ENCODE results near the gene DAAM1.
A peak's percentile ranks its signal among the peaks of the same experiment; 100 is the strongest.

Gene DAAM1

DNA sequence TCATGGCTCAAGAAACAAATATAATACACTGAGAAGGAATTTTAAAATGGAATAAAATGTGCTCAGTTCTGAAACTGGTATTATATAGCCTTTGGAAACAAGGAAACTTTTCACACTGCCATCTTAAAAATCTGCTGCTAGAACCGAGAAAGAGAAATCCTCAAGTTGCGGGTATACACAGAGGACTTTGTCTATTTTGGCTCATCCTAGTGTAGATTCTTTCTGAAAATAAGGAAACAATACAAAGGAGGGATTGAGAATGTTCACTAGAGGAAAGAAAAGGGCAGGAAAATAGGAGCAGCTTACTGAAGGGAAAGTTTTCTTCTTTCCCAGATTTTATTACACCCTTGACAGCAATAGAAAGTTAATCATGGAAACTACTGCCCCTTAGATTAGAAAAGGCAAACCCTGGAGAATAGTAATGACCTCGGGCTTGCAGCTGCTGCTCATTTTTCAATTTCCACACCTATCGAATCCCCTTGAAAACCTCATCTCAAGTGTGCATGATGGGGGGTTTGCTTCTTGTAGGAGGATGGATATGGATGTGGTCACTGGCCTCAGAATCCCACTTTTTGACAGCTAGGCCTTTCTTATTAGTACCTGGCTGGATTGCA is 104.6 kb downstream of the DAAM1 start:
- DNase-seq (ENCODE audit: low spot score): no peak

DNA sequence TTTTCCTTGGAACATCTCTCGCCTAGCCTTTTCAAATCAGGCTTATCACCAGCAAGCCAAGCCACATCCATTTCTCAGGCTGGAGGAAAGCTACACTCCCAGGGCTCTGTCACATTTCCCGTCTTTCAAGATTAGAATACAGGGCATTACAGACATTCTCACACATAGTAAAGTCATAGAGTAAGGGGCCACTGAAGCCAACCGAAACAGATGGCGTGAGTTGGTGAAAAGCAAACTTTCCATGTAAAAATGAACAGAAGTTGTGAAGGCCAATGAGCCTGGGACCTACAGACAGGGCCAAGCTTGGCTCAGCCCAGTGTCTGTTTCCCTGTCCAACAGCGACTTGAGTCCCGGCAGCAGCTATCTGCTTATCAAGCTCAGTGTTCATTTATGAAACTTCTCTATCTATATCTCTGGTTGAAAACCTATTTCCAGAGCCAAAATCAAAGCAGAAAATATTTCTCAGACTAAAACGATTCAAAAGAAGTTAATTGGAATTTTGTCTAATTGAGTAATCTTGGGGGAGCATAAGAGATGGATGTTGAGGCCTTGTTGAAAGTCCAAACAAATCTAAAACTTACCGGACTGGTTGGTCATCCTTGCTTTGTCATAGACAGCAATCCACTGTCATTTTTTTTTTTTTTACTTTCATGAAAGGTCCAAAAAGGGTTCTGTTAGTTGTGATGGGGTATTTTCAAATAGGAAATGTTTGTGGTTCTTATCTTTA is 105.6 kb downstream of the DAAM1 start:
- no peak for DNase-seq (ENCODE audit: low spot score)

DNA sequence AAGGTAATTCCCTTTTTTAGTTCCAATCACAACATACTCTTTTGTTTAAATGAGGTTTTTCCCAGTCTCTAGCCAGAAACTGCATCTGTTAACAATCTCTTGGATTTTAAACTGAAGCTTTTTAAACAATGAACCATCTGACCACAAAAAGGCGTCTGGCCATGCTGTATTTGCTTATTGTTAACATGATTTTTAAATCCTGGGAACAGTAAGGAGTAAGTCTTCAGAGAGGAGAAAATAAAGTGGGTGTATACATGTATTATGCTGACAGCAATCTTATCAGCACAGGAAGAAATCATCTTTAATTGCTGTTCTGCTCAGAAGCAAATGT is 106.2 kb downstream of the DAAM1 start:
- no peak for DNase-seq (ENCODE audit: low spot score)

DNA sequence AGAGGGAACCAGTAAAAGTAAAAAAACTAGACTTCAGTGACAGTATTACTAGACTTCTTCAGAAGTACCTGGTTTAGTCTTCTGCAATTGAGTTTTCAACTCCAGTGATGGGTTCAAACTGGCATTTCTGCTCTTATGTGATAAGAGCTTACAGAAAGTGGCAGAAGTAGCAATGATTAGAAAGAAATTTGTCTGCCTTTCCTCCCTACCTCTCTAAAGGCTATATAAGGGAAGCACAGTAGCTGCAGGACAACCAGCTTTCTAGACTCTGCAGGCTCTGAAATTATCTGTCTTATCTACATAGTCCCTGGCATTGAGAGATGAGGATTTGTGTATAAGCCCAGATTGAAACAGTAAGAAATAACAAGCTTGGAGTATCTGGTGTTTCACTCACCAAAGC is 107.5 kb downstream of the DAAM1 start:
- no peak for DNase-seq (ENCODE audit: low spot score)

DNA sequence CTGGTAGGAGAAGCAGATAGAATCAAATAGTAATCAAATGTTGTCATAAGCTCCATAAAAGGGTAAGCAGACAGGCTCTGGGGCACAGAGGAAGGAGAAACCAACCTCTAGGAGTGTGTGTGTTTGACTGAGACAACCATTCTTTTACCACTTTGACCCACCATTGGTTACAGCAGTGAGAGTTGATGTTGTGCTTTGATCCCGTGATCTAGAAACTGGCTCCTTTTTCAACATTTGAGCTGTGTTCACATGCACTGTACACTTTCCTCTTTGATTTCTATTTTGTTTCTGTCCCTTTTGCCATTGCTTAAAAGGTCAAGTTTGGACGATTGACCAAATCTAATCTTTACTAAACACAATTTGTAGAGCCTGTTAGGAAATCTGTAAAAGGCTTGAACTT is 108.0 kb downstream of the DAAM1 start:
- no peak for DNase-seq (ENCODE audit: low spot score)

DNA sequence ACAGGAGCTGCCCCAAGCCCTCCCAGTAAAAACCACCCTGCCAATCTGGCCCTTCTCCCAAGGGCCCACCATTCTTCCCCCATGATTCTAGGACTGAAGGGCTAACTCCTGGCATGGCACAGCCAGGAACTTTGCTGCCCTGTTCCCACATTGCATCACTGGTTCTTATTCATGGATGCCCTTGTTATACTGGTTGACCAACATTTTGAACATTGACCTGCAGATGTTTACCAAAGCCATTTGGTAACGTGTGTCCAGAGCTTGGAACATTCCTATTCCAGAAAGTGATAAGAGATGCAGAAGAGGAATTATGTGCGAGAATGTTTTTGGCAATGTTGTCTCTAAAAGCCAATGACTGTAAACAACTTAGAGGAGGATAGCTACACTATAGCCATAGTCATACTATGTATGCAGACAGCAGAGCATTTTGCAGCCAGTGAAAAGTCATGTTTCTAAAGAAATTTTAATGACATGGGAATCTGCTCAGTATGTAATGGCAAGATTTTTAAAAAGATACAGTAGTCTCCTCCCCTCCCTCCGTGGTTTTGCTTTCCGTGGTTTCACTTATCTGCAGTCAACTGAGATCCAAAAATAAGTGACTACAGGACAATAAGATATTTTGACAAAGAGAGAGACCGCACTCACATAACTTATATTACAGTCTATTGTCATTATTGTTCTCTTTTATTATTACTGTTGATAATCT is 108.8 kb downstream of the DAAM1 start:
- DNase-seq (ENCODE audit: low spot score): no peak

DNA sequence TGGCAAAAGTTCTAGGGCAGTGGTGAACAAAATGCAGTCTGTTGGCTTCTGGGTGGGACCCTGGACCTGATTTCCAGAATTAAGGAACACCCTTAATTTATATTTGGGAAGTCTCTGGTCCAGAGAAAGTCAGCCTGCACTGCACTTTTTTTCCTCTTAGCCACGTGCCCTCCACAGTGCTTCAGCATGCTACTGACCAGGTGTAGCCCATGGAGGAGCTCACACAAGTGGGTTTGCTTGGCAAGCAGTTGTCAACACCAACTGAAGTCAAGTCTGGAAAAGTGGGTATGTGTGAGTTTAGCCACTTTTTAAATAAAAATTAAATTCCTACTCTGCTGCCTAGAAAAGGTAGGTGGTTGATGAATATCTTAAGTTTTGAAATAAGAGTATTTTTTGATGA is 111.3 kb downstream of the DAAM1 start:
- DNase-seq (ENCODE audit: low spot score): no peak

DNA sequence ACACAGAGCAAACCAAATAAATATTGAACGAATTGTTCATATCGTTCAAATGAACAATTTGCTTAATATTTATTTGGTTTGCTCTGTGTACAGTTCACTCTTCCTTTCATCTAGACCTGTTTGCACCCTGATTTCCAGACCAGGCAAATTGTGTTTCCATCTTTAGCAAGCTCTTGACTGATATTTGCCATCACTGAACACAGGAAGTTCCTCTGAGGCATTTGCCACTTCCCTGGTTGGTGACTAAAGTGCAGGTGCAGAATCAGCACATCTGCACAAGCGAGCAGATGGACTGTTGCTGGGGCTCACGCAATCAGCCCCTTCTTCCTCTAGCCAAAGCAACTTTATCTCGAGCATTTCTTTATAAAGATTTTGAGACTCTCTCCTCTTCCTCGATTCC is 112.9 kb downstream of the DAAM1 start:
- DNase-seq (ENCODE audit: low spot score): no peak

DNA sequence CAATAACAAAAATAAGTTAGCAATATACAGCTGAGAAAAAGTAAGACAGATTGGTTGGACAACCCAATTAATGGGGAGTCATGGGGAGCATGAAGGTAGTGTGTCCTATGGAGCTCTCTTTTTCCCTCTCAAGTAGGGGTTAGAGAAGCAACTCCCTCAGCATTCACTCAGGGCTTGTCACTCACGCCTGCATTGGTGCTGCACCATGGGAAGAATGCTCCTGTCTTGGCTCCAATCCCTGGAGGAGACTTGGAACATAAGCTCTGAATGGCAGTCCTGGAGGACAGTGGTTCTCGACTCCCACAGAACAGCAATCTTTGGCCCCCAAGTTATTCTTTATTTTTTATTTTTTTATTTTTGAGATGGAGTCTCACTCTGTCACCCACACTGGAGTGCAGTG is 113.8 kb downstream of the DAAM1 start:
- no peak for DNase-seq (ENCODE audit: low spot score)

DNA sequence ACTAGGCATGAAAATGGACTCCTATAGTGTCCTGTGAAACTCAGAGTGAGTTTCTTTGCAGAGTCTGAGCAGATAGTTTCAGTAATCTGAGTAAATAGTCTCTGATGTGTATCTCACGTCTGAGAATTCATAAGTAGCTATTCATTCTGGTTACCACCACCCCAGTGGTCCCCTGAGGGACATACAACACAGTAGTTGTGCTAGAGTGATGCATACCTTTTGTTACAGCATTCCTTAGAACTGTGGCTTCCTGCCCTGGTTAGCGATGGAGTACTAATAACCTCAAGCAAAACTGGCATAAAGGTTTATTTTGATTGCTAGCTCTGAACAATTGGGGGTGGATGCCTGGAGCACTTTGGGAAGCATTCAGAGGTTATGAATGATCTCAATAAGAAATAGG is 114.7 kb downstream of the DAAM1 start:
- DNase-seq (ENCODE audit: low spot score): no peak

DNA sequence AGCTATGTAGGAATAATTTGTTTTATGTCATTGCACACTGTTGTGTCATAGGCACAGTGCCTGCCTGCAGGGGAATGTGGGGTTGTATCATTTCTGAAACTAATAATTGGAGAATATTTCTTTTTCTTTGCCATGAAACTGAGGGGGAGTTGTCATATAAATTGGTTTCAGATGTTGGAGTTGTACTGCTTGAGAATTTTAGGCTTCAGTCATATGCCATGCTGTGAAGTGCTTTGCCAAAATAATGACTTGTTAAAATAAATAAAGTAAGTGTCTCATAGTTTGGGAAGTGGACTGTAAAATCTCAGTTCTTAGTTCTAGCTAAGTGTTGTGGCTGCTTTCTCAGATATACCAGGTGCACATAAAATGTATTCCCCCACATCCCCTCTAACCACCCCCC is 116.8 kb downstream of the DAAM1 start:
- DNase-seq (ENCODE audit: low spot score): no peak

DNA sequence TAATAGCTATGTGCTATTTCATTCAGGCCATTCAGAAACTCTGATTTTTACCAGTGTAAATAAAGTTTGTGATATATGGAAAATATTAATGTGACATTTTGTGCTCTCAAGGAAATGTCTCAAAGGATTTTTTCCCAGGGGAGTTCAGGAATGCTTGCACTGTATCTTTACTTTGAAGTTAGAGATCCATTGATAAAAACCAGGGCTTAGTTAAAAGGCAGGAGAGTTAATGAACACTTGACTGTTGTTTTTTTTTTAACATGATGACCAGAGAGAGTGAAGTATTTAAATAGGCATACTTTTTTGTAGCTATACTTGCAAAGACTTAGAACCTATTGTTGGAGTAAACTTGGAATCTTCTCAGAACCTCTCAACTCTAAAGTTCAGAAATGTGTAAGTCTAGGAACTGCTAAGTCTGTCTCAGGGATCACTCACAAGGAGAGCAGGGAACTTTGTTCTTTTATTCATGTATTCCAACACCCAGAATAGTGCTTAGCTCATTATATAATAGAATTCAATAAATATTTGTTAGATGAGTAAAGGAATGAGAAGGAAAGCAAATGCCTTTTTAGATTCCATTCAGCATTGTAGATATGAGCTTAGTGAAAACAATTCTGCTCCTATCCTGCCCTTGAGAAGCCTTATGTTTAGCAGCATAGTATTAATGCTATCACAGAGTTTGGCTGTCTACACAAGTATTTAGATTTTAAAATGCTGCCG is 117.5 kb downstream of the DAAM1 start:
- no peak for DNase-seq (ENCODE audit: low spot score)

DNA sequence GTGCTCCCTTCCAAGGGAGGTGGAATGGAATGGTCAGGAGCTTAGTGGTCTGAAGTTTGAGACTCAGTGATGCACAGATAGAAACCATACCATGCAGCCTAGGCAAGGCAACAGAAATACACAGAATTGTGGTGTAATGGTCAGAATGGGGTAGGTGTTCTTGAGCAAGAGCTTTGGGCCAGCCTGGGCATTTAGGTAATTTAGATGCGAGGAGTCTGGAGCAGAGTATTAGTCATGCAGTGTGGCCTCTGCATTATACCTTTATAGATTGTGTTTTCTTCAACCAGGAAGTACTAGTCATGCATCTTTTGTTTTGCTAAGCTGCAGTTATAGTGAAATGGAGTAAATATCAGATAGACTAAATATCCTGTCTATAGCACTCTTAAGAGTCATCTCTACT is 118.3 kb downstream of the DAAM1 start:
- DNase-seq (ENCODE audit: low spot score): peak; percentile 16

DNA sequence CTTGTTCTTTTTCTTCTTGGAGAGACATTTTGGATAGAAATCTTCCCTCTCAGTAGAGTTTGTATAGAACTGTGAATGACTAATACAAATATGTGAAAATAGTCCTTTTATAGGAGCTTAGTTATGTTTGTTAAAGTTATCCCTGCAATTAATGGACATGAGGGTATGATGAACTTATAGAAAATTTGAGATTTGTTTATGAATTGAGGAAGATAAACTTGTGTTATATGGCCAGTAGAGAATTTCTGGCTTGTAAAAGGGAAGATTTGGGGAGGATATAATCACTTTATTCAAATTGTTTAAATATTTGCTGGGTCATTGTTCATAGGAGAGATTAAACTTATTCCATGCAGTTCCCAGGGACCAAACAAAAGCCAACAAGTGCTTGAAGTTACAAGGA is 119.6 kb downstream of the DAAM1 start:
- no peak for DNase-seq (ENCODE audit: low spot score)

DNA sequence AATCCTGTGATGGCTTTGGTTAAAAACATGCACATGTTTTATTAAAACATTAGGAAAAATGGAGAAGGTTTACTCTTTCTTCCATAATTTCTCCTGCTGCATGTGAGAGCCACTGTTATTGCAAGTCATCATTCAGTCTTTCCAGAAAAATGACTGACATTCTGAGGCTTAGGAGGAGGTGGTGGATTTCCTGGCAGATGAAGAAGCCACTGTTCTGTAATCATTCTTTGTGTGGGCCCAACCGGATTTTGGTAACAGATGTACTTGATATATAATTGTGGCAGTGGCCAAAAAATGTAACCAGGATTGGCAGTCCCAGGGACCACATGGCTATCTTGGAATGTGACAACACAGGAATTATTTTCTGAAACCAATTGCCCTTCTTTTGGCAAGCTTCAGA is 120.2 kb downstream of the DAAM1 start:
- DNase-seq (ENCODE audit: low spot score): no peak

DNA sequence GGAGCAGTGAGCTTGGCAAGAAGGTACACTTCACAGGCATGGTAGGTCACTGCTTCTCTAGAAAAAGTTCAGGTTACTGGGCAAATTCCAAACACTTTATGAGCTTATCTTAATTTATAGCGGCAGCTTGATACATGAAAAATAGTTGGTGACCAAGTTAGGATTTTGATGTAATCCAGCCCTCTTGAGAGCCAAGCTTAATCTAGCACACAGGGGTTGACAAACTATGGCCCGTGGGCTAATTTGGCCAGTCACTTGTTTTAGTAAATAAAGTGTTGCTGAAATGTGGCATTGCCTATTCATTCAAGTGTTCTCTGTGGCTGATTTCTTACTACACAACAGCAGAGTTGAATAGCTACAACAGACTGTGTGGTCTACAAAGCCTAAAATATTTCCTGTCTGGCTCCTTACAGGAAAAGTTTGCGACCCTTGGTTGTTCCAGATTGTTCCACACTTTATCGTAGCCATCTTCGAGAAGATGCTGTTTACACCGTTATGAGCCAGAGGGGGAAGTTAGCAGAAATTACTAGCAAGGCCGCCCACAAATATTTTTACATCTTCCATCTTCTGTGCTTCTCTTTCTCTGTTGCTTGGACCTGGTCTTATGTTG is 120.9 kb downstream of the DAAM1 start:
- DNase-seq (ENCODE audit: low spot score): no peak

DNA sequence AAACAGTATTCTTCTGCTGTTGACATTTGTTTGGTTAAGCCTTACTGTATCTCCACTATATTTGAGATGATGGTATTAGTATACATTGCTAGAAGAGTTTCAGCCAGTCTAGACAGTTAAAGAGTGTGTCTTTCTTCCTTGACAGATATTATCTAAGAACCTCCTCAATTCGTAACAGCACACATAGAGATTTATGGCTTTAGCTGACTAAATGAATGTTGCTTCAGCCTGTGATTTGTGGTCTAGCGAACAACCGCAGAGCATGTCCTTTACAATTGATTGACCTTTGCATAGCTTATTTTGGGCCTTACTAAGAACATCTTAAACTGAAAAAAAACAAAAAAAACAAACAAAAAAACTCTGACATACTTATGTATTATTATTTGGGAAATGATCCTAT is 122.2 kb downstream of the DAAM1 start:
- DNase-seq (ENCODE audit: low spot score): no peak

DNA sequence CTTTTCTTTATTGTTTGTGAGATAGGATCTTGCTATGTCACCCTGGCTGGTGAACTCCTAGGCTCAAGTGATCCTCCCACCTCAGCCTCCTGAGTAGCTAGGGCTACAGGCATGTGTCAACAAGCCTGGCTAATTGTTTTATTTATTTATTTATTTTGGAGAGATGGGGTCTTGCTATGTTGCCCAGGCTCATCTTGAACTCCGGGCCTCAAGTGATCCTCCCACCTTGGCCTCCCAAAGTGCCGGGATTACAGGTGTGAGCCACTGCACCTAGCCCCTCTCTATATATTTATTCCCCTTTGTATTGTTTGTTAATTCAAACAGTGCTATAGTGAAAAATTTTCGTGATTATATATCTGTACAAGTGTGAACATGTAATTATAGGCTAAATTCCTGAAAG is 123.3 kb downstream of the DAAM1 start:
- no peak for DNase-seq (ENCODE audit: low spot score)

DNA sequence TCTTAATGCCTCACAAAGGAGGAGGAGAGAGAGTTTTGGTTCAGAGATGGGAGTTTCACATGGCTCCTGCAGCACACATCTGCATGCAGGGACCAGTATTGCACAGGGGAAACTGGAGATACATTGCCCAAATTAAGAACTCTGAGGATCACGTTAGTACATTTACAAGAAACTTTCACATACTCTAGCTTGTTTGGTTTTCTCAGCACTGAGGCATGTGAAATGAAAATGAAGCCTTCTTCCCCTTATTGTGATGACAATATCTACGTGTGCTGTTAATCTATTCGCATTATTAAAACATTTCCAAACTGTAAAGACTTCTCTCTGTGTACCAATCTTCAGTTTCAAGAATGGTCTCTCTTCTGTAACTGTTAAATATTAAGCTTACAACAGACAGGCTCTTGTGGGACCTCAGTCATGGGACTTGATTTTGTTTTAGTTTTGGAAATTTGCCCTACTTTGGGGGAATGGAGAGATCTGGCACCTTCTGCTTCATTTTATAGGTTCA is 124.7 kb downstream of the DAAM1 start:
- DNase-seq (ENCODE audit: low spot score): no peak

DNA sequence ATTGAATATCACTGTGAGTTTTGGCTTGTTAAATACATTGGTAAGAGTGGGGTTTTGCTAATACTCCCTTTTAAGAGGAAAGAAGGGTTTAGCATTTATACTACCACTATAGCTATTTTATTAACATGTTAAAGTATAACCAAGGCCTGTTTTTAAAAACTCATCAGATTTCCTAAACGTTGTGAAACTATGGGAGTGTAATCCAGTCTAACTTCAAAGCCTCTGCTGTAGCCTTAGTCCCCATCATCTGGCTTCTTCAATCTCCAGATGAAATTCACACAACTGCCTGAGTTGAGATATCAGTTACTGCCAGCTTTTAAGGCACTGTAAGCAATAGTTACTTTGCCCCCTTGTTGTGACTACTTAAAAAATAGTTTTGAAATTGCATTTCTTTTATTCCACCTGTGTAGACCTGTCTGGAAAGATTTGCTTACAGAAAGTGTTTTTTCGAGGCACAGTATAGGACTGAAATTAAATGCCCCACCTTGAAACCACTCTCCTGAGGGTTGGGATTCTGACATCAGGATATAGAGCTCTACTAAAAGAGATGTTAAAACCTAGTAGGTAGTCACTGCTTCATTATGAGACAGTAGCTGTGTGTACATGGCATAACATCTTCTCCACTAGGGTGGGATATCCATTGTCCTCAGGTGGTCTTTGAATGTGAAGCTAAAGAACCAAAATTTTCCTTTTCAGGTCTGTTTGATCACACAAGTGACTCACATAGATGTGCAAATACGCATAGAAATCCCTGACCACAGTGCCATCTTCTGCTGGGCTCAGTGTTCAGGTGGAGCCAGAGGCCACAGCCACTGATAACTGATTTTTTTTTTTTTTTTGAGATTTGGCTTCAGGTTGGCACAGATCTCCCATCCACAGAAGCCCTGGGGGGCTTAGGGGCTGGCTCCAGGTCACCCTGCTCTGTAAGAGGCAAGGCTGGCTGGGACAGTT is 125.5 kb downstream of the DAAM1 start:
- DNase-seq (ENCODE audit: low spot score): no peak

DNA sequence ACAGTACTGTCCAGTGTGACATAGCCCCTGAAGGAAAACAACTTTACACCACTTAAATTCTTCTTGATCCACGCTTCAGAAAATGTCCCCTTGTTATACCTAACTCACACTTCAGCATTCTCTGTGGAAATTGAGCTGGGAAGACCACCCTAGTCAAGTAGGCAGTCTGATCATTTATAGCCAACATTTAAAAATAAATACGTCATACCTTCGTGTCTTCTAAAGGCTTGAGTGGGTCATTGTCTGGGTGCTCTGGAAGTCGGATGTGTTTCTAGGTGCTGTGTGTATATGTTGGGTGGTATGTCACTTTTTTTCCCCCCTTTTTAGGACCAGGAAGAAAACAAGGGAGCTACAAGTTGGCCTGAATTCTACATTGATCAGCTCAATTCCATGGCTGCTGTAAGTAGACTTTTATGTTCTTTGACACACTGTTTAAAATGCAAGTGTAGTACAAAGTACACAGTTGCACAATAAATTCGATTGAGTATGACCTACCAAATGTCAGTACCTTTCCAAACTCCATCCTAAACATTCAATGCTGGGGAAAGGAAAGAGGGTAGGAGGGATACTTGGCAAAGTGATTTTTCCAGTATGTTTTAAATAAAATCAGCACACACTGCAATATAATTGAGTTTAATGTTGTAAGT is 126.6 kb downstream of the DAAM1 start:
- no peak for DNase-seq (ENCODE audit: low spot score)

Measured in SW480 (cell line).